HepG2 (cell line): ENCODE data around the gene TMEM127. TPM values are rescaled to one million over a fixed set of nuclear protein-coding genes. Genes with fewer than 3 reads are reported as not detected.

ENCODE experiments used
- ADNP ChIP-seq: sonication (generic); formaldehyde crosslinking; IDR thresholded peaks from 2 replicates; pipeline ENCODE4 v1.4.0; 2020; ENCODE audit warnings: missing genetic modification reagents
- CHCHD3 ChIP-seq: sonication (generic); formaldehyde crosslinking; IDR thresholded peaks from 2 replicates; pipeline ENCODE4 v1.8.0; 2022; ENCODE audit warnings: mild to moderate bottlenecking, missing genetic modification reagents, moderate library complexity
- GFI1 ChIP-seq: sonication (generic); formaldehyde crosslinking; IDR thresholded peaks from 2 replicates; pipeline ENCODE4 v1.5.0; 2020; ENCODE audit warnings: missing genetic modification reagents, mild to moderate bottlenecking, borderline replicate concordance
- IKZF4 ChIP-seq: sonication (generic); formaldehyde crosslinking; IDR thresholded peaks from 2 replicates; pipeline ENCODE4 v1.5.1; 2020; ENCODE audit warnings: borderline replicate concordance, mild to moderate bottlenecking, low read depth, missing genetic modification reagents; ENCODE audit errors: not compliant biosample characterization
- IRF2 ChIP-seq: IDR thresholded peaks from 2 replicates; pipeline ENCODE4 v1.6.1; 2018; ENCODE audit warnings: missing genetic modification reagents, missing compliant biosample characterization
- NCOA5 ChIP-seq: sonication (generic); formaldehyde crosslinking; IDR thresholded peaks from 2 replicates; pipeline ENCODE4 v1.4.0; 2020; ENCODE audit warnings: missing genetic modification reagents
- NFE2L2 ChIP-seq: fragments of 150-350 bp; IDR thresholded peaks from 2 replicates; pipeline ENCODE4 v1.6.1; 2014; ENCODE audit warnings: low read length
- NFRKB ChIP-seq: fragments of 450-650 bp; IDR thresholded peaks from 2 replicates; pipeline ENCODE4 v1.6.1; 2017
- PHF20 ChIP-seq: sonication (generic); formaldehyde crosslinking; IDR thresholded peaks from 2 replicates; pipeline ENCODE4 v1.5.0; 2020; ENCODE audit warnings: mild to moderate bottlenecking, missing genetic modification reagents
- PRPF4 ChIP-seq: fragments of 200-400 bp; formaldehyde crosslinking; IDR thresholded peaks from 2 replicates; pipeline ENCODE4 v1.6.1; 2016; ENCODE audit warnings: low read length, low read depth; ENCODE audit not compliant: poor library complexity, severe bottlenecking
- XRCC5 ChIP-seq: fragments of 200-400 bp; formaldehyde crosslinking; optimal IDR thresholded peaks from 2 replicates; pipeline ENCODE3; 2017; ENCODE audit warnings: mild to moderate bottlenecking, low read length
- ZFY ChIP-seq: sonication (generic); formaldehyde crosslinking; IDR thresholded peaks from 2 replicates; pipeline ENCODE4 v1.4.0; 2020; ENCODE audit warnings: missing genetic modification reagents
- ZNF124 ChIP-seq: sonication (generic); formaldehyde crosslinking; IDR thresholded peaks from 2 replicates; pipeline ENCODE4 v1.4.0; 2020; ENCODE audit warnings: missing genetic modification reagents
- ZNF510 ChIP-seq: sonication (generic); formaldehyde crosslinking; IDR thresholded peaks from 2 replicates; pipeline ENCODE4 v1.4.0; 2020; ENCODE audit warnings: low read depth, mild to moderate bottlenecking, missing genetic modification reagents
- ZNF543 ChIP-seq: sonication (generic); formaldehyde crosslinking; IDR thresholded peaks from 2 replicates; pipeline ENCODE4 v1.4.0; 2020; ENCODE audit warnings: mild to moderate bottlenecking, missing genetic modification reagents
- ZNF772 ChIP-seq: sonication (generic); formaldehyde crosslinking; IDR thresholded peaks from 2 replicates; pipeline ENCODE4 v1.5.0; 2020; ENCODE audit warnings: mild to moderate bottlenecking, missing genetic modification reagents
- ZNF782 ChIP-seq: sonication (generic); formaldehyde crosslinking; IDR thresholded peaks from 2 replicates; pipeline ENCODE4 v1.4.0; 2020; ENCODE audit warnings: missing genetic modification reagents, mild to moderate bottlenecking, borderline replicate concordance
- ZSCAN25 ChIP-seq: sonication (generic); formaldehyde crosslinking; IDR thresholded peaks from 2 replicates; pipeline ENCODE4 v1.8.0; 2022; ENCODE audit warnings: mild to moderate bottlenecking, missing genetic modification reagents
- ZZZ3 ChIP-seq: sonication (generic); formaldehyde crosslinking; IDR thresholded peaks from 2 replicates; pipeline ENCODE4 v1.4.0; 2020; ENCODE audit warnings: missing genetic modification reagents, mild to moderate bottlenecking, borderline replicate concordance
- polyA plus RNA-seq, 8 experiments: library from polyadenylated mRNA; depleted of rRNA in 3 of 8; stranded (reverse) in 7 of 8; unstranded in 1 of 8; fragments of >200 nt; fragmentation: Illumina TruSeq in 4 of 8; extraction: Trizol in 4 of 8; gene quantifications; 2 replicates each; pipeline versions ENCODE4 v1.2.1 to v1.2.3, GENCODE V29; 2011 to 2016; ENCODE audit warnings: low read depth in 4 of 8, missing spikeins in 1 of 8, mixed read lengths in 1 of 8; ENCODE audit not compliant: insufficient read depth in 1 of 8
- total RNA-seq, 5 experiments: library from RNA; depleted of rRNA; stranded (reverse); fragments of >200 nt; fragmentation: Illumina TruSeq; extraction: Trizol; gene quantifications; 2 replicates each; pipeline ENCODE4 v1.2.3, GENCODE V29; 2016; ENCODE audit warnings: low read depth in 1 of 5
- TF ChIP-seq, protein P1 (sequence below): sonication (generic); formaldehyde crosslinking; IDR thresholded peaks from 2 replicates; pipeline ENCODE4 v1.4.0; 2020; ENCODE audit warnings: low read depth, mild to moderate bottlenecking, missing genetic modification reagents
- TF ChIP-seq, protein P2 (sequence below): sonication (generic); formaldehyde crosslinking; IDR thresholded peaks from 2 replicates; pipeline ENCODE4 v1.5.1; 2020; ENCODE audit warnings: mild to moderate bottlenecking, missing genetic modification reagents, borderline replicate concordance
- TF ChIP-seq, protein P3 (sequence below): sonication (generic); formaldehyde crosslinking; IDR thresholded peaks from 2 replicates; pipeline ENCODE4 v1.4.0; 2020; ENCODE audit warnings: missing genetic modification reagents
- TF ChIP-seq, protein P4 (sequence below): sonication (generic); formaldehyde crosslinking; IDR thresholded peaks from 2 replicates; pipeline ENCODE4 v1.8.1; 2023; ENCODE audit warnings: missing genetic modification reagents, mild to moderate bottlenecking, borderline replicate concordance
- TF ChIP-seq, protein P5 (sequence below): sonication (generic); formaldehyde crosslinking; IDR thresholded peaks from 2 replicates; pipeline ENCODE4 v1.4.0; 2020; ENCODE audit warnings: missing genetic modification reagents

TMEM127 gene
- total and polyA plus RNA-seq, 2 of the 13 experiments (the other 11 are each of a cell fraction or from before 2014, with no cell fraction given), result 21.5 to 33.9 TPM

DNA sequence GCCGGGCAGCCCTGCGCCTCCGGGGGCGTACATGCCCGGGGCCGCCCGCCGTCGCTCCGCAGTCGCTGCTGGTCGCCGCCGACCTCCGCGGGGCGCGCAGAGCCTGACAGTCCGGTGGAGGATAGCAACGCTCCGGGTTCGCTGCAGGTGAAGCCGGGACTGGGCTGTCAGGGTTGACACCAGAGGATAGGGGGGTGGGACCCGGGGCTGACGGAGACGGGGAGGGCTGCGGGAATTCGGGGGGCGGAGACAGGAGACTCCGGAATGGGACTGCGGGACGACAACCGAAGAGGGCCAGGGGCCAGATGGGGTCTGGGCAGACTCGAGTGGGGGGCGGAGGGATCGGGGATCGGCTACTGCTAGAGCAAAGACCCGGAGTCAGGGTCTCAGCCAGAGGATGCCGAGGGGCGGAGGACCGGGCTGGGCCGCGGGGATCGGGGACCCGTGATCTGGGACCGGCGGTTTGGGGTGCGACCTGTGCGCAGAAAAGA lies 403 bp downstream of the TMEM127 start (continued):
- TF ChIP-seq, protein P1, sequence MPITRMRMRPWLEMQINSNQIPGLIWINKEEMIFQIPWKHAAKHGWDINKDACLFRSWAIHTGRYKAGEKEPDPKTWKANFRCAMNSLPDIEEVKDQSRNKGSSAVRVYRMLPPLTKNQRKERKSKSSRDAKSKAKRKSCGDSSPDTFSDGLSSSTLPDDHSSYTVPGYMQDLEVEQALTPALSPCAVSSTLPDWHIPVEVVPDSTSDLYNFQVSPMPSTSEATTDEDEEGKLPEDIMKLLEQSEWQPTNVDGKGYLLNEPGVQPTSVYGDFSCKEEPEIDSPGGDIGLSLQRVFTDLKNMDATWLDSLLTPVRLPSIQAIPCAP (CRISPR knock-in tag), result 0 out of 2 replicates have a peak, but pooled peaks have one; percentile 4
- TF ChIP-seq CHCHD3 (CRISPR knock-in tag), result peak; percentile 49
- TF ChIP-seq IRF2 (CRISPR knock-in tag), result no peak
- TF ChIP-seq ZFY (CRISPR knock-in tag), result no peak
- no peak; the same call in 1 of the 2 replicates for TF ChIP-seq ZNF772
- no peak for TF ChIP-seq ZSCAN25 (CRISPR knock-in tag)
- TF ChIP-seq, protein P2, sequence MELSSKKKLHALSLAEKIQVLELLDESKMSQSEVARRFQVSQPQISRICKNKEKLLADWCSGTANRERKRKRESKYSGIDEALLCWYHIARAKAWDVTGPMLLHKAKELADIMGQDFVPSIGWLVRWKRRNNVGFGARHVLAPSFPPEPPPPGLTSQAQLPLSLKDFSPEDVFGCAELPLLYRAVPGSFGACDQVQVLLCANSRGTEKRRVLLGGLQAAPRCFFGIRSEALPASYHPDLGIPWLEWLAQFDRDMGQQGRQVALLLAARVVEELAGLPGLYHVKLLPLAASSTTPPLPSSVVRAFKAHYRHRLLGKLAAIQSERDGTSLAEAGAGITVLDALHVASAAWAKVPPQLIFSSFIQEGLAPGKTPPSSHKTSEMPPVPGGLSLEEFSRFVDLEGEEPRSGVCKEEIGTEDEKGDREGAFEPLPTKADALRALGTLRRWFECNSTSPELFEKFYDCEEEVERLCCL (CRISPR knock-in tag), result no peak
- 0 out of 2 replicates have a peak, but pooled peaks have one; percentile 13 for TF ChIP-seq ZNF782 (CRISPR knock-in tag)
- TF ChIP-seq, protein P3, sequence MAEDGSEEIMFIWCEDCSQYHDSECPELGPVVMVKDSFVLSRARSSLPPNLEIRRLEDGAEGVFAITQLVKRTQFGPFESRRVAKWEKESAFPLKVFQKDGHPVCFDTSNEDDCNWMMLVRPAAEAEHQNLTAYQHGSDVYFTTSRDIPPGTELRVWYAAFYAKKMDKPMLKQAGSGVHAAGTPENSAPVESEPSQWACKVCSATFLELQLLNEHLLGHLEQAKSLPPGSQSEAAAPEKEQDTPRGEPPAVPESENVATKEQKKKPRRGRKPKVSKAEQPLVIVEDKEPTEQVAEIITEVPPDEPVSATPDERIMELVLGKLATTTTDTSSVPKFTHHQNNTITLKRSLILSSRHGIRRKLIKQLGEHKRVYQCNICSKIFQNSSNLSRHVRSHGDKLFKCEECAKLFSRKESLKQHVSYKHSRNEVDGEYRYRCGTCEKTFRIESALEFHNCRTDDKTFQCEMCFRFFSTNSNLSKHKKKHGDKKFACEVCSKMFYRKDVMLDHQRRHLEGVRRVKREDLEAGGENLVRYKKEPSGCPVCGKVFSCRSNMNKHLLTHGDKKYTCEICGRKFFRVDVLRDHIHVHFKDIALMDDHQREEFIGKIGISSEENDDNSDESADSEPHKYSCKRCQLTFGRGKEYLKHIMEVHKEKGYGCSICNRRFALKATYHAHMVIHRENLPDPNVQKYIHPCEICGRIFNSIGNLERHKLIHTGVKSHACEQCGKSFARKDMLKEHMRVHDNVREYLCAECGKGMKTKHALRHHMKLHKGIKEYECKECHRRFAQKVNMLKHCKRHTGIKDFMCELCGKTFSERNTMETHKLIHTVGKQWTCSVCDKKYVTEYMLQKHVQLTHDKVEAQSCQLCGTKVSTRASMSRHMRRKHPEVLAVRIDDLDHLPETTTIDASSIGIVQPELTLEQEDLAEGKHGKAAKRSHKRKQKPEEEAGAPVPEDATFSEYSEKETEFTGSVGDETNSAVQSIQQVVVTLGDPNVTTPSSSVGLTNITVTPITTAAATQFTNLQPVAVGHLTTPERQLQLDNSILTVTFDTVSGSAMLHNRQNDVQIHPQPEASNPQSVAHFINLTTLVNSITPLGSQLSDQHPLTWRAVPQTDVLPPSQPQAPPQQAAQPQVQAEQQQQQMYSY (CRISPR knock-in tag), result peak; percentile 94; the same call in 1 of the 2 replicates
- TF ChIP-seq ZZZ3, result no peak; the same call in 1 of the 2 replicates
- TF ChIP-seq NFRKB, result no peak
- 0 out of 2 replicates have a peak, but pooled peaks have one; percentile 19 for TF ChIP-seq GFI1 (CRISPR knock-in tag)
- TF ChIP-seq NCOA5, result no peak
- no peak for TF ChIP-seq ZNF124 (CRISPR knock-in tag)
- TF ChIP-seq, protein P4, sequence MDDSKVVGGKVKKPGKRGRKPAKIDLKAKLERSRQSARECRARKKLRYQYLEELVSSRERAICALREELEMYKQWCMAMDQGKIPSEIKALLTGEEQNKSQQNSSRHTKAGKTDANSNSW (CRISPR knock-in tag), result no peak
- no peak for TF ChIP-seq NFE2L2
- no peak for TF ChIP-seq ADNP (CRISPR knock-in tag)
- no peak for TF ChIP-seq XRCC5
- TF ChIP-seq PRPF4, result no peak
- no peak; the same call in 1 of the 2 replicates for TF ChIP-seq ZNF543 (CRISPR knock-in tag)
- TF ChIP-seq IKZF4, result peak; percentile 24
- 0 out of 2 replicates have a peak, but pooled peaks have one; percentile 14 for TF ChIP-seq ZNF510 (CRISPR knock-in tag)
- TF ChIP-seq, protein P5, sequence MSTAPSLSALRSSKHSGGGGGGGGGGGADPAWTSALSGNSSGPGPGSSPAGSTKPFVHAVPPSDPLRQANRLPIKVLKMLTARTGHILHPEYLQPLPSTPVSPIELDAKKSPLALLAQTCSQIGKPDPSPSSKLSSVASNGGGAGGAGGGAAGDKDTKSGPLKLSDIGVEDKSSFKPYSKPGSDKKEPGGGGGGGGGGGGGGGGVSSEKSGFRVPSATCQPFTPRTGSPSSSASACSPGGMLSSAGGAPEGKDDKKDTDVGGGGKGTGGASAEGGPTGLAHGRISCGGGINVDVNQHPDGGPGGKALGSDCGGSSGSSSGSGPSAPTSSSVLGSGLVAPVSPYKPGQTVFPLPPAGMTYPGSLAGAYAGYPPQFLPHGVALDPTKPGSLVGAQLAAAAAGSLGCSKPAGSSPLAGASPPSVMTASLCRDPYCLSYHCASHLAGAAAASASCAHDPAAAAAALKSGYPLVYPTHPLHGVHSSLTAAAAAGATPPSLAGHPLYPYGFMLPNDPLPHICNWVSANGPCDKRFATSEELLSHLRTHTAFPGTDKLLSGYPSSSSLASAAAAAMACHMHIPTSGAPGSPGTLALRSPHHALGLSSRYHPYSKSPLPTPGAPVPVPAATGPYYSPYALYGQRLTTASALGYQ (CRISPR knock-in tag), result no peak
- no peak for TF ChIP-seq PHF20 (CRISPR knock-in tag)
